NCI-H1417 treated with DMSO at 0.1 percent for 48 hours (cell line): Measurements from ENCODE around the gene CCDC66.

Source experiments
- DNase-seq: peaks from one replicate; lab custom pipeline; 2025; lab: John Stamatoyannopoulos, UW

CCDC66 gene

GRCh38 chr3:56622381-56622780 lies 65.4 kb downstream of the CCDC66 start:
- DNase-seq: no peak

GRCh38 chr3:56624725-56625124 lies 67.8 kb downstream of the CCDC66 start:
- no peak for DNase-seq

GRCh38 chr3:56629047-56629446 lies 72.1 kb downstream of the CCDC66 start:
- DNase-seq: no peak

GRCh38 chr3:56629451-56629850 lies 72.5 kb downstream of the CCDC66 start:
- DNase-seq: no peak

GRCh38 chr3:56630966-56631365 lies 74.0 kb downstream of the CCDC66 start:
- no peak for DNase-seq

GRCh38 chr3:56633181-56633580 lies 76.2 kb downstream of the CCDC66 start:
- DNase-seq: no peak

GRCh38 chr3:56633602-56634535 lies 76.9 kb downstream of the CCDC66 start:
- DNase-seq: no peak

- no peak for DNase-seq
These were observed 88.4 kb downstream of the CCDC66 start for GRCh38 chr3:56645407-56645806.

- DNase-seq: no peak
These were observed 97.5 kb downstream of the CCDC66 start for GRCh38 chr3:56654460-56654859.

- no peak for DNase-seq
These were observed 98.7 kb downstream of the CCDC66 start for GRCh38 chr3:56655709-56656108.

GRCh38 chr3:56664823-56665222 lies 107.8 kb downstream of the CCDC66 start:
- DNase-seq: no peak

GRCh38 chr3:56667973-56668579 lies 111.1 kb downstream of the CCDC66 start:
- no peak for DNase-seq
